NB4 (cell line): ENCODE results near the gene SLC28A3.

Source experiments
- CTCF ChIP-seq: IDR thresholded peaks from one replicate; pipeline ENCODE4 v1.5.1; 2012; ENCODE audit warnings: low read depth, low read length
- POLR2A ChIP-seq: IDR thresholded peaks from 2 replicates; pipeline ENCODE4 v1.6.1; 2011; ENCODE audit warnings: mild to moderate bottlenecking; ENCODE audit not compliant: insufficient read length; ENCODE audit errors: extremely low read depth
- TF ChIP-seq, protein P1 (sequence below): IDR thresholded peaks from 2 replicates; pipeline ENCODE4 v1.6.1; 2011; ENCODE audit warnings: low read depth, low read length

DNA sequence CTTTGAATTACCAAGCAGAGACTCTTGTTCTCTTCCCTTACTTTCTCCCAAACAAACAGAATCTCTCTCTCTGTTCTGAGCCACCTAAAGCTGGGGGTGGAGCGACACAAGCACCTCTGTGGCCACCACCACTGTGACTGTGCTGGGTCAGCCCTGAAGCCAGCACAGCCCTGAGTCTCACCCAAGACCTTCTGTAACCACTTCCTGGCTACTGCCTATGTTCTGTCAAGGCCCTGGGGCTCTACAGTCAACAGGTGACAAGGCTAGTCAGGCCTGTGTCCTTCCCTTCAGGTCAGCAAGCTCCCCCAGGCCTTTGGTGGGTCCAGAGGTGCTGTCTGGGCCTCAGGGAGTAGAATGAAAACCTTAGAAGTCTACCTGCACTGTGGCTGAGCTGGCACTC, 26.1 kb upstream of the SLC28A3 start:
- TF ChIP-seq CTCF, result no peak
- no peak for TF ChIP-seq POLR2A
- TF ChIP-seq, protein P1, sequence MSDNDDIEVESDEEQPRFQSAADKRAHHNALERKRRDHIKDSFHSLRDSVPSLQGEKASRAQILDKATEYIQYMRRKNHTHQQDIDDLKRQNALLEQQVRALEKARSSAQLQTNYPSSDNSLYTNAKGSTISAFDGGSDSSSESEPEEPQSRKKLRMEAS, result no peak
